GM18505 (cell line): ENCODE results near the gene MYOM3.

Experiments
- ATAC-seq: cut with Tn5 transposase; IDR thresholded peaks from one replicate; pipeline ENCODE4 v1.9.1; 2021; ENCODE audit not compliant: unreplicated experiment
- POLR2A ChIP-seq: IDR thresholded peaks from 4 replicates; pipeline ENCODE4 v1.6.1; 2011; ENCODE audit warnings: borderline replicate concordance; ENCODE audit not compliant: insufficient read depth, insufficient read length; ENCODE audit errors: extremely low read depth

MYOM3 gene

DNA sequence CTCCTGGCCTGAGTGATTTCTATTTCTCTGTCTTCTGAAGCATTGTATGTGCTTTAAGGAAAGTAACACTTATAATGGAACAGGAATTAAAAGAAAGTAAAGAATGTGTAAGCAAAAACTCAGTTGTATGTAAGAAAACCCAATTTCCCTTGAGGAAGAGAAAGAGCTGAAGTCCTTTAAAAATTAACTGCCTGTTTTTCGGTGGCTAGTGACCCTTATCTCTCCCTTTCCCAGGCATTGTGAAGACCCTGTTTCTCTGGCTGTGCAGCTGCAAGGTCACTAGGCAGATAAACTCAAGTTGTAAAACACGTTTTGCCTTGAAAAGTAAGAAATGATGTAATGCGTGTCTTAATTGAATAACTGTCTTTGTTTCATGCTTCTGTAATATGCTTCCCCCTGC, 8.5 kb downstream of the MYOM3 start:
- no peak for TF ChIP-seq POLR2A

DNA sequence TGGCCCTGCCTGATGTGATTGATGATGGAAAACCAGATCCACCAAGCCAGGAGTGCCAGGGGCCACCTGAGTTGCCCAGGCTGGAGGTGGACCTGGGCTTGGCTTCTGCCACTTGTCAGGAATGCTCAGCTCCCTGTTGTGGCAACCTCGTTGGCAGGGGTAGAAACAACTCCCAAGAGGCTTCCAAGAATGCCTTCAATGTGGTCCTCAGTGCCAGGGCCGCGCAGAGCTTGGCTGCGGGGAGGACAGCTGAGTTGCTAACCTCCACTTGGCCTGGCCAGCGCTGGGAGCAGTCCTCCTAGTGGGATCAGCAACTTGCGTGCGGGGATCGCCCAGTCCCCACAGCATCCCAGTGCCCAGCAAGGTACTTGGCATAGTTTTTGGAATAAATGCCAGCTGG, 9.0 kb downstream of the MYOM3 start:
- no peak for TF ChIP-seq POLR2A

More for the DNA sequence above, 8.5 kb downstream of the MYOM3 start:
- ATAC-seq, result no peak

DNA sequence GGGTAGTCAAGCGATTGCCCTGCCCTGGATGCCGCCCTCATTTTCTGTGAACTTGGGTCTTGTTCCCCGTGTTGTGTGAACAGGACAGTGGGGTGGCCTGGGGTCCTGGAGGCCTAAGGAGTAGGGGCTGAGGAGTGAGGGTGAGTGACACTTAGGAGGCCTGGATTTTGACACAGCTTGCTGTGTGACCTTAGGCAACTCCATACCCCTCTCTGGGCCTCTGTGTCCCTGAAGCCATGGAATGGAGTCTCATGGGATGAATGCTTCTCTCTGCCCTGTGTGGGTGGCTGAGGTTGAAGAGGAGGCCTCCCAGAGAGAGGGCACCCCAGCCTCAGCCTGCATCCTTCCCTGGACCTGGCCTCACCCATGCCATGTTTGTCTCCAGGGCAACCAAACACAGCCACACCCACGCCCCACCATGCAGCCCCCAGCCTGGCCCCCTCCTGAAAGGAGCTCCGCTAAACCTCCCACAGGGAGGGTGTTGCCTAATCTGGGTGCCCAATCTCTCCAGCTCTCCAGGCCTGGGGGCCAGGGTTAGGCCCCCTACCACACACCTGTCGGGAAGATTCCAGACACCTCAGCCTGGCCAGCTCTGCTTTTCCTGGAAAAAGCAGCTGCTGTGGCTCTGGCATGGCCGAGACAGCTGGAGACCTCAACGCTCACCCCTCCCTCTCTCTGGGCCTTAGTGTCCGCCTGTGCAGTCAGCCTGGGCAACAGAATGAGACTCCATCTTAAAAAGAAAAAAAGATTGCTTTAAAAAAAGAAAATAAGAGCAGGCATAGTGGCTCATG, 9.9 kb downstream of the MYOM3 start:
- no peak for ATAC-seq
- TF ChIP-seq POLR2A, result no peak

More for the DNA sequence above, 9.0 kb downstream of the MYOM3 start:
- no peak for ATAC-seq

DNA sequence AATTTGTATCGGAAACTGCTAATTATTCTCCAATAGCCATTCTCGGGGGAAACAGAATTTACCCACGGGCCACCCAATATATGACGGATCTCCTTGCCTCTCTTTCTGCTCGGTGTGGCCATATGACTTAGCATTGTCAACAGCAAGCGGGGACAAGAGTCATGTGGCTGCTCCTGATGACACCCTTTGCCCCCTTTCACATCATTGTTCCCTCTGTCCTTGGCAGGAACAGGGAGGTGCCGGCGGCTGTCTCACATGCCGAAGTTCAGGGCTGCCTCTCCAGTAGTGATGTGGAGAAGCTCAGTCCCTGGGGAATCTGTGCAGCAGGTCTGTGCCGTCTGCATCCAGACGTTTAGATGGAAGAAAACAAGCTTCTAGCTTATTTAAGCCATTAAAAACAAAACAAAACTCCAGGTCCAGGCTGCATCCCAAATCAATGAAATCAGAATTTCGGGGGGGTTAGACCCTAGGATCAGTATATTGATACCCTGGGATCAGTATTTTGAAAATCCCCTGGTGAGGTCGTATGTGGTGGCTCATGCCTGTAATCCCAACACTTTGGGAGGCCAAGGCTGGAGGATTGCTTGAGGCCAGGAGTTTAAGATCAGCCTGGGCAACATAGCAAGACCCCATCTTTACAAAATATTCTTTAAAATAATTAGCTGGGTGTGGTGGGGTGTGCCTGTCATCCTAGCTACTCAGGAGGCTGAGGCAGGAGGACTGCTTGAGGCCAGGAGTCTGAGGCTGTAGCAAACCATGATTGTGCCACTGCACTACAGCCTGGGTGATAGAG, 10.8 kb downstream of the MYOM3 start:
- ATAC-seq, result no peak
- no peak for TF ChIP-seq POLR2A

DNA sequence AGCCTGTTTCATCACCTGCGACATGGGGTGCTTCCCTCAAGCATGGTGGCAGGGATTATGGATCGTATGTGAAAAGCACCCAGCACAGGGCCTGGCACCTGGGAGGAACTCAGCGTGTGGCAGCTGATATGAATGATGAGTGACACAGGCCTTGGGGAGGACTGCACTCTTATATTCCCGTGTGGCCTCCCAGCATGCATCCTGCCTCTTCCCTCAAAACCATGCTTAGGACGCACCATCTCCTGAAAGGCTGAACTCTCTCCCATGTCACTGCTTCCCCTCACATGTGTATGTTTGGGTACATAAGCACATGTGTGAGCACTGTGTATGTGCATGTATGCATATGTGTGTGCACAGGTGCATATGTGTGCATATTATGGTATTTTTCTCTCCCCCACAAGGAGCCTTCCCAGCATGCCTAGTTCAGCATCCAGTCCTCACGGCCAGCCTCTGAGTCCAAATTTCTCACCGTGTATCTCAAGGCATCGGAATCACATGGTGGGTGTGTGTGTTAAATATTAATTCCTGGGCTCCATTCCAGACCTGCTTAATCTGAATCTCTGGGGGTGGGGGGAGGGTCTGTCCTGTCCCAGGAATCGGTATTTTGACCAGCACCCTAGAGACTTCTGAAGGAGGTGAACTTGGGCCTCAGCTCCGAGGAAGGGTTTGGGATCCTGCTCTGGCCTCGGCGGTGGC, 12.8 kb downstream of the MYOM3 start:
- no peak for ATAC-seq
- no peak for TF ChIP-seq POLR2A

DNA sequence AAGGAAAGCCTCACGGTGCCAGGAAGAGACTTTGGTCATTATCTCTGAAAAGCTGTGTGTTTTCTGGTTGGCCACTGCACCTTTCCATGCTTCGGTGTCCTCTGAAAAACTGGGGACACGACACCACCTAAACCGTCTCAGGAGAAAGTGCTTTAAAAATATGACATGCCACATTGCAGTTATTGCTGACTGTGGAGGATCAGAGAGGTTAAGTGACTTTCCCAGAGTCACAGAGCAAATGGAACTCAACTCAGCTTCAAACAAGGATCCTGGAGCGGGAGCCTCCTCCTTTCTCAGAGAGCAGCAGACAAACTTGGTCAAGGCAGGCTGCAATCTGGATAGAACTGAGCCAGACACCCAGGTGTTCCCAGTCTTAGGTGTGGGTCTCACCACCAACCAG, 13.8 kb downstream of the MYOM3 start:
- no peak for TF ChIP-seq POLR2A
- no peak for ATAC-seq

DNA sequence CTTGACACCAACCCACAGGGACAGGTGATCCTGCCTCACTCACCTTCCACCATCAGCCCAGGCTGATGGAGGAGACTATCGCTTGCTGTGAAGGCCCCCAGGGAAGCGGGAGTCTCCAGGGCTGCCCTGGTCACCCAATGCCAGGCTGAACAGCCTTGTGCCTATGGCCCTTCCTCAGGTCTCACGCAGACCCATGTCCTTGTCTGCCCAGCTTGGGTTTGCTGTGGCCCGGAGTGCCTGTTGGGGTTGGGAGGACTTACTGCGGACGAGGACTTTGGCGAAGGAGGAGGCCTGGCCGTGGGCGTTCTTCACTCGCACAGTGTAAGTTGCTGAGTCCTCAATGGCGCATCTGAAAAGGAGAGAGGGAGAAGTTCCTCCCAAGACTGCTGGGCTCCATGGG, 14.3 kb downstream of the MYOM3 start:
- no peak for TF ChIP-seq POLR2A
- no peak for ATAC-seq

DNA sequence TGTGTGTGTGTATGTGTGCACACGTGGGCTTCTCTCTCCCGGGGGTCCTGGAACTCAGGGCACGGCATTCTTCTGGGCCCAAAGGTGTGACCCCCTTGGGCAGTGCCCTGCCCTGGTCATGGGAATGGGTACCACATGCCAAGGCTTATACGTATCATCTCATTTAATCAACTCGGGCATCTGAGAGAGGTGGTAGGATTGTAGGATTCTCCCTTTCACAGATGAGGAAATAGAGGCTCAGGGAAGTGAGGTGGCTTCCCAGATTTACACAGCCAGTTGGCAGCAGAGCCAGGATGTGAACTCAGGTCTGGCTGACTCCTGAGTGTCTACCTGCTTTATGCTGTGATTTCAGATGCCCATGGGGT, 15.2 kb downstream of the MYOM3 start:
- no peak for ATAC-seq
- TF ChIP-seq POLR2A, result no peak

DNA sequence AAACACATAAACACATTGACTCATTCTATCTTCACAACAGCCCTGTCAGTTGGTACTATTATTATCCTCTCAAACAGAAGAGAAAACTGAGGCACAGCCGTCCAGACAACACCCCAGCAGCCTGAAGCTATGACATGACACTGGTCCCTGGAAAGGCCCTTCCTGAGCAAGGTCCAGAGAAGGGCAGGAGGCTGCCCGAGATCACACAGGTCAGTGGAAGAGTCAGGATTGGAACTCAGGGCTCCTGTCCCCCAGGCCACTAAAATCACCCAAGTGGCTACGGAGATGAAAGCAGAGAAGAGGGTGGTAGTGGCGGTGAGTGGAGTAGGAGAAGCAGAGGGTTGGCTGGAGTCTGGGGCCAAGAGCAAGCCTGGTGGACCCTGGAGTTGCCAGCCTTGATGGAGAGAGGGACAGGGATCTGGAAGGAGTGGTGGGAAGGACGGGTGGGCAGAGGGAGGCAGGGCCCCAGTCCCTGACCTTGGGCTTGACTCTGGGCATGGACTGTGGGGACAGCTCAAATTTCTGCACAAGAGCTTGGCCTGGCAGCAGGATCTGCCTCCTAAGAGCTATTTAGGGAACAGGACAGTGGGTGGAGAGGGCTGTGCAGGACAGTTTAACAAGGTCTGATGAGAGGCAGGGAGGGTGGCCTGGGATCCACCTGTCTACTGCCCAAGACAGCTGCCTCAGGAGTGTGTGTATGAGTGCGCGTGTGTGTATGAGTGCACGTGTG, 15.8 kb downstream of the MYOM3 start:
- no peak for TF ChIP-seq POLR2A
- no peak for ATAC-seq

DNA sequence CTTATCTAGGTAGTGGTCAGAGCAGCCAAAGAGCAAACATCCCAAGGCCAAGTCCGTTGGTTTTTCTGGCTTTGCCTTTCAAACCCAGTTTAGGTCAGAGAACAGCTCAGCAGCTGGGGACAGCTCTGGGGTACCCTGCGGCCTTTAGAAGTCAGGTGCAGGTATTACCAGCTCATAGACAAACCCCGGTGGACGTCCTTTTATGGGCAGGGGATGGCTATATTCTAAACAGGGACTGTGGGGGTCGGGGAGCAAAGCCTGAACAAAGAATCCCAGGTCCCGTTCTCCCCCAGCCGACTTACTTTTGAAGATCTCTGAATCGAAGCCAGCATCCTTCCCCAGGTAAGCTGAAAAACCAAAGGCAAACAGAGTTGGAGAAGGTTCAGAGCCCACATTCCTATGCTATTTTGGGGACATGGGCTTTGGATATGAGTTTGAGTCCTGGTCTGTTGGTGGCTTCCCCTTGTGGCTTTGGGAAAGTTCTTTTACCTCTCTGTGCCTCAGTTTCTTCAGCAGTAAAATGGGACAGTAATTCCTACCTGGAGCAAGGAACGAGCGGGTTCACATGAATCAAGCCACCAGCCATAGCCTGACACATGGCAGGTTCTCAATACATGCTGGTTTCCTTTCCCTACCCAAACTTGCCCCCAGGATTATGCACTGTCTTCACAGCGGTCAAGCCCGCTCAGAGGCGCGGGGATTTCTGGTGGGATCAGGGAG, 16.6 kb downstream of the MYOM3 start:
- no peak for ATAC-seq
- TF ChIP-seq POLR2A, result no peak

DNA sequence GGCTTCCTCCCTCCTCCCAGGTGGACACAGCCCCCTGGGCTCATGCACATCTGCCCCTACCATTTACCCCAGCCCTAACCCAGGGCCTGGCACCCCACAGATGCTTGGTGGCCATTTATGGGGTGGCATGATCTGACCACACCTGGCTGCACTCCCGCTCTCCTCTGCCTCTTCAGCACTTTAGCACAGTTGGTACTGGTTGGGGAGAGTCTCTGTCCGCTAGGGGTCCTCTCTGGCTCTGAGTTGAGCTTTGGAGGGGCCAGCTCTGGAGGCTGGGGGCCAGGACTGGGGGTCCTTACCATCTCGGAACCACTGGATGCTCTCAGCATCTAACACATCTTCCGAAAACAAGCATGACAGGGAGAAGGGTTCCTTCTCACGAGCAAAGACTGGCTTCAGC, 17.4 kb downstream of the MYOM3 start:
- no peak for ATAC-seq
- TF ChIP-seq POLR2A, result no peak

DNA sequence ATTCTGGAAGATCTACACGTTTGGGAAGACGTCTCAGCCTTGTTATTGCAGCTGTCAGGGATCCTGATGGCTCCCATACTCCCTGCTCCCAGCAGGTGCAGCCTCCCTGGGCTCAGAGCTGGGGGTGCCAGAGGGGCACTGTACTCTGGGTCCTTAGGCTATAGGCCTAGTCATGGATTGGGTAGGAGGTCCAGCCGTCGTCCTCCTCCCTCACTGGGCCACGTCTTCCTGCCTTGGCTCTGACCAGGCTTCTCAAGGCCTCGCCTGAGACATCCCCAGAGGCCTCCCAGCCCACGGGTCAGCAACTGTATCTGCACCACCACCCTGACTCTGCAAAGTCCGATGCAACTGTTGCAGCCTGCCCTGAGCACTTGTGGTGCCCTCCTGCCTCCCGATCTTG, 18.2 kb downstream of the MYOM3 start:
- ATAC-seq, result no peak
- TF ChIP-seq POLR2A, result no peak
